Heart right ventricle (tissue), 16 donors: ENCODE data around the gene CBLB. TPM values are rescaled to one million over a fixed set of nuclear protein-coding genes. Genes with fewer than 3 reads are reported as not detected.

ENCODE experiments used
- ATAC-seq, 8 donors: fragments of 200-7000 bp; cut with Tn5 transposase; one replicate each; pipeline ENCODE4 v1.9.1; 2020; ENCODE audit warnings: mild to moderate bottlenecking in 8 of 8, moderate library complexity in 8 of 8, moderate number of reproducible peaks in 1 of 8
- DNase-seq, 2 donors: peaks; one replicate each; pipeline ENCODE4 v3.0.0-alpha.2; 2020
- H3K27ac ChIP-seq, 10 donors: fragments of 200-600 bp; sonication (generic) in 2 of 10; one replicate each; pipeline versions ENCODE4 v1.5.0 to v1.8.0; 2020 to 2022; ENCODE audit warnings: mild to moderate bottlenecking in 3 of 10
- H3K27me3 ChIP-seq, 7 donors: fragments of 200-600 bp; one replicate each; pipeline ENCODE4 v1.8.0; 2021 to 2022; ENCODE audit warnings: mild to moderate bottlenecking in 2 of 7
- H3K36me3 ChIP-seq, 9 donors: fragments of 200-600 bp; sonication (generic) in 1 of 9; one replicate each; pipeline versions ENCODE4 v1.5.0 to v1.8.0; 2020 to 2022; ENCODE audit warnings: mild to moderate bottlenecking in 2 of 9
- H3K4me1 ChIP-seq, 9 donors: fragments of 200-600 bp; sonication (generic) in 1 of 9; one replicate each; pipeline versions ENCODE4 v1.5.0 to v1.8.0; 2020 to 2022; ENCODE audit warnings: mild to moderate bottlenecking in 4 of 9
- H3K4me3 ChIP-seq, 10 donors: fragments of 200-600 bp; sonication (generic) in 2 of 10; one replicate each; pipeline versions ENCODE4 v1.5.0 to v1.8.0; 2020 to 2022; ENCODE audit warnings: mild to moderate bottlenecking in 7 of 10, moderate library complexity in 2 of 10
- H3K9me3 ChIP-seq, 11 donors: fragments of 200-600 bp in 10 of 11; sonication (generic) in 2 of 11; one replicate each; pipeline versions ENCODE4 v1.5.0 to v1.8.0; 2013 to 2022; ENCODE audit warnings: mild to moderate bottlenecking in 2 of 11, control low read depth in 1 of 11, moderate library complexity in 1 of 11
- CTCF ChIP-seq, 9 donors: fragments of 200-600 bp; sonication (generic) in 2 of 9; IDR thresholded peaks; one replicate each; pipeline versions ENCODE4 v1.5.0 to v1.8.0; 2021 to 2022; ENCODE audit warnings: antibody characterized with exemption in 9 of 9, mild to moderate bottlenecking in 5 of 9, moderate library complexity in 1 of 9
- WGBS, 2 donors: extraction: QIAGEN DNeasy Blood & Tissue Kit; methylation state at CpG; one replicate each; pipeline ENCODE4 v1.1.7; 2013; ENCODE audit warnings: inconsistent platforms in 1 of 2; 5-methylcytosine and 5-hydroxymethylcytosine counted together
- intact Hi-C, 10 donors: fragments of 100-400 bp; cut with DNase I; formaldehyde crosslinking; loops; one replicate each; pipeline versions ENCODE4 v1.11.1 to v1.14.2; 2022
- polyA plus RNA-seq, 2 donors: library from polyadenylated mRNA; stranded (reverse); fragments of 200-250 nt; gene quantifications; one replicate each; pipeline ENCODE4 v1.2.3, GENCODE V29; 2013
- total RNA-seq, 10 donors: library from RNA; stranded (reverse); fragmentation: NEBNext Ultra II Directional in 3 of 10; extraction: Animal tissue kit (Norgen Biotek cat#: 25700) in 3 of 10; gene quantifications; one replicate each; pipeline versions ENCODE4 v1.2.1 to v1.2.4, GENCODE V29; 2021 to 2023
- donor health status: Arrhythmogenic right ventricular cardiomyopathy.
- donor health status: ischemic (EF 13 %, LVEDD 7.1; RV severe dilation, severe dysfunction).
- donor health status: healthy with polysubstance abuse.
- donor health status: DM: no; HTN: yes; CAD: no.
- donor health status: DM: no; HTN: no; CAD: no.
- donor health status: ischemic (EF 25% LVEDD 6.9; RV normal size, moderate dysfunction).
- donor health status: ischemic (EF 25% LVEDD 5.7; RV mildly dilated, moderate dysfunction).
- donor health status: healthy.
- donor health status: DM: yes; HTN: yes; CAD: no.
- donor health status: Ischemic cardiomyopathy.
- donor health status: ischemic (EF 35%, LVEDD 5.7; RV mildly dilated, moderate dysfunction).
- donor health status: nonischemic (EF 11% LVEDD 7.7; RV severe dilation, severe dysfunction).
- donor health status: DM: yes; HTN: yes; CAD: no.
- donor health status: PGD.
- donor health status: ischemic (EF 29% LVEDD 5.4; RV normal size, mild dysfunction).
- donor health status: nonischemic (EF 23%, LVEDD 6.1; RV moderate dilation, normal function).

The CBLB gene
- total and polyA plus RNA-seq, 12 donors: 14.2 to 72.7 (median 46.0) TPM

DNA sequence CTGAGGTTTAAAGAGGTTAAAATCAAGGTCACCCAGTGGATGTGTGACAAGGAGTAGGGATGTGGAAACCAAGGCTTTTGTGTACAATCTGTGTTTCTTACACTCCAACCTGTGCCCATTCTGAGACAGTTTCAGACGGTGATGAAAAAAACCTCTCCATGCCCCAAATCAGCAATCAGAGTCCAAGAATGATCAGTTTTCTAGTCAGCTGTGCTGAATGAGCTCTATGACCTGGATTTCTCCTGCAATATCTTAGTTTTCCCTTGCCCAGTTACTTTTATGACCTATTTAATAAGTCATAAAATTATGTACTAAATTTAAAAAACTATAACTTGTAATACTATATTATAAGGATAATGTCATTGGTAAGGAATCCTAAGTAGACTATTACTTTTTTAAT is 37.5 kb upstream of the CBLB start:
- intact Hi-C loops: loop anchor here in 4 of 10 donors (2.0 to 5.0 kb wide), 2 partner anchors 38 to 39 kb away; partner anchors contain the start of gene CBLB (in 4 of the 4)
- 69 to 72% methylated on average over 1 of the region's 1 CpG for WGBS, 2 donors
- no peak for DNase-seq
- ATAC-seq: peak in 1 of 8 donors; percentile 7
- Histone ChIP-seq H3K27me3 (no peaks in the 10 kb centered on the region), H3K9me3 (no peaks in the 10 kb centered on the region), H3K27ac (peak overlapping the region in 8 of 10 donors; percentile 61 to 82 (median 74)), H3K36me3 (no peaks in the 10 kb centered on the region), H3K4me1 (peaks cover 0 to 39% (median 34%) of the 10 kb centered on the region in 9 donors), H3K4me3 (no peak overlapping the region)
- TF ChIP-seq CTCF (IDR thresholded peaks at IDR 0.05): no peak

DNA sequence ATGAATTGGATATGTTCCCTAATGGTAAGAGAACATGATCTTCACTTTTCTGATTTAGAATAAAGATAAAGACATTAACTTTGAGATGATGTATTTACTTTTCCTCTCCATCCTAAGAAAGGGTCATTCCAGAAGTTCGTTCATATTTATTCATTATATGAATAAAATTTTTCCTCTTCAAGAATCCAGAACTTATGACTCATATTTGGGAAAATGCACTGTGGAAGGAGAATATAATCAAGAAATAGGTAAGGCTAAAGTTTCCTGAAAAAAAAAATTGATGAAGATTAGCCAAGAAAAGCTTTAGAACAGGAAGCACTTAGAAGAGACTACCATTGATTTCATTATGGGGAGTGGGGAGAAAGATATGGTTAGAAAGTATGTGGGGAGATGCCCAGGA is 36.5 kb upstream of the CBLB start:
- Histone ChIP-seq H3K4me3 (no peak overlapping the region), H3K9me3 (no peaks in the 10 kb centered on the region), H3K27me3 (no peaks in the 10 kb centered on the region), H3K36me3 (no peaks in the 10 kb centered on the region), H3K27ac (no peak overlapping the region), H3K4me1 (peaks cover 0 to 39% (median 34%) of the 10 kb centered on the region in 9 donors)
- 58 to 76% methylated on average over 1 of the region's 1 CpG for WGBS, 2 donors
- intact Hi-C loops: loop anchor here in 3 of 10 donors (5.0 kb wide), 1 partner anchor 38 kb away; the partner anchor contains the start of gene CBLB (in 3 of the 3)
- ATAC-seq (no peak), DNase-seq (no peak)
- no peak for TF ChIP-seq CTCF (IDR thresholded peaks at IDR 0.05)

DNA sequence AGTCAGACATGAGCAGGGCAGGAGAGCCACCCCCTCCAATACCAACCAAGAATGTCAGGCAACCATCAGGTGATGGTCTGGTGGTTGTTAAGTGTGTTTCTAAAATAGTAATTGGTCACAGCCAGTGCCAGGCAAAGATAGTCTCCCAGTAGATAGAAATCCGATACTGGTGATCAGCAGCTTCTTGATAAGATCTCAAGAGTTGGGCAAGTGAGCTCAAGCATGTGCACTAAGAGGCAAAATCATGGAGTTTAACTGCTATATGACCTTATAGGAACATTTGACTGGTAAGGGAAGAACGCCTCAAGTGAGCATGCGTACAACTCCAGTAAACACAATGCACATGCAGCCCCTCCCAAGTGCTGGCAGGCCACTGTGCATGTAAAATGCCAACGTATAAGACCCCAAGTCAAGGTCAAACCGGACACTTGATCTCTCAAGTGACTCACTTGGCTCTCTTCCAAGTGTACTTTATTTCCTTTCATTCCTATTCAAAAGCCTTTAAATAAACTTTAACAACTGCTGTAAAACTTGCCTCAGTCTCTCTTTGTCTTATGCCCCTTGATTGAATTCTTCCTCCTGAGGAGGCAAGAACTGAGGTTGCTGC is 36.0 kb upstream of the CBLB start:
- no peak for ATAC-seq
- Histone ChIP-seq H3K27me3 (no peaks in the 10 kb centered on the region), H3K4me1 (peaks cover 0 to 39% (median 34%) of the 10 kb centered on the region in 9 donors), H3K9me3 (no peaks in the 10 kb centered on the region), H3K36me3 (no peaks in the 10 kb centered on the region), H3K4me3 (no peak overlapping the region), H3K27ac (no peak overlapping the region)
- TF ChIP-seq CTCF (IDR thresholded peaks at IDR 0.05): no peak
- no peak for DNase-seq
- intact Hi-C loops: loop anchor here in 3 of 10 donors (5.0 kb wide), 1 partner anchor 37 kb away; the partner anchor contains the start of gene CBLB (in 3 of the 3)
- 55 to 62% methylated on average over 5 of the region's 5 CpGs for WGBS, 2 donors

DNA sequence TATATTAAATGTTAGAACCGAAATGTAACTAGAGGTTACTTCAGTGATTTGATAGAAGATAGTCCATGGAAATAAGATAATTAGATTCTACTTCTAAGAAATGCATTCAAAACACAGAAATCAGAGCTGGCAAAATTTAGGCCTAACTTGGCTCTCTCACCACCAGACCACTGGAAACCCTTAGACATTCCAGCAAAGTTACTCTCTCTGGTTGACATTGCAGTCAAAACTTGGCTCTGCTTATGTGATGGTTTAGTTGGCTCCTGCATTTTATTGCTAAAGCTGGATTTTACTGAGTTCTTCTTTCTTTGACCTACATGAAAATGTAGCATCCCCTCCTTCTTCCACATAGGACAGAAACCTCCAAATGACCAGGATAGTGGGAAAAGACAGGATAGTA is 35.4 kb upstream of the CBLB start:
- no peak for DNase-seq
- ATAC-seq: no peak
- intact Hi-C loops: no loop called here
- WGBS, 2 donors: 97% methylated on average over 1 of the region's 1 CpG
- TF ChIP-seq CTCF (IDR thresholded peaks at IDR 0.05): no peak
- no peaks in the 10 kb centered on the region for H3K27me3 ChIP-seq
- no peaks in the 10 kb centered on the region for H3K36me3 ChIP-seq
- no peak overlapping the region for H3K4me3 ChIP-seq
- peaks cover 0 to 39% (median 34%) of the 10 kb centered on the region in 9 donors for H3K4me1 ChIP-seq
- H3K9me3 ChIP-seq: no peaks in the 10 kb centered on the region
- no peak overlapping the region for H3K27ac ChIP-seq
